Measurements from ENCODE around the gene IFITM1. TPM values are rescaled to one million over a fixed set of nuclear protein-coding genes. Genes with fewer than 3 reads are reported as not detected.

IFITM1 gene
- polyA plus RNA-seq, 1 donor, result 137 TPM

DNA sequence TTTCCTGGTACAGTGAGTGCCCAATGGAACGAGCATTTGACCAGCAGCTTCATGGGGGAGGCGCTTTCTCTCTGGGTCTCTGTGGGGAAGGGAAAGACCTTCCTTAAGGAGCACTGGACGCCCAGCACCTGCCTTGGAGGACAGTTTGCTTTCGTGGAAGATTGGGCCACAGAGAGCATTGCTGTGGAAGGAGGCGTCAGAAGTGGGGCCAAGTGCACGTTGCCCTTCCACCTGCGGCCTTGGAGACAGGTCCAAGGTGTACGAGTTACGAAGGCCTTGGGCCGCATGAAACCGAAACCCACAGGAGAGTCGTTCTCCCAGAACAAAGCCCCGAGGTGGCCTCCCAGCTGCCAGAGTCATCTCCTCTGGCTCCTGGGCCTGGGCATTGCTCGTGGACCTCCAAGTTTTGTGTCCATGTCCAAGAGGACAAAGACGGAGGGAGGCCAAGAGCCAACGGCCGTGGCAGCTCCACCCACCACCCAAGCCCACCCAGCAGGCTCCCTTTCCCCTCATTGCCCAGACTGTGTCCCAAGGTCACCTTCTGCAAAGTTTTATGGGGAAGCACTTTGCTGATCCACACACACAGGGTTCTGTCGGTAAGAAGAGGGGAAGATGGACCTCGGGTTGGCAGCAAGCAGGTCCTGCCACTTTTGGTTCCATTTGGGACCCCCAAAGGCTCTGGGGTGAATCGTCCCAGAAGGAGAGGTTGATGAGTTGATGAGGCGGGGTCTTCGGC, 41.5 kb upstream of the IFITM1 start:
- peak overlapping the region; percentile 98 for H3K27ac ChIP-seq (ENCODE audit: low read length)
- DNase-seq, result peak; percentile 86 to 93

DNA sequence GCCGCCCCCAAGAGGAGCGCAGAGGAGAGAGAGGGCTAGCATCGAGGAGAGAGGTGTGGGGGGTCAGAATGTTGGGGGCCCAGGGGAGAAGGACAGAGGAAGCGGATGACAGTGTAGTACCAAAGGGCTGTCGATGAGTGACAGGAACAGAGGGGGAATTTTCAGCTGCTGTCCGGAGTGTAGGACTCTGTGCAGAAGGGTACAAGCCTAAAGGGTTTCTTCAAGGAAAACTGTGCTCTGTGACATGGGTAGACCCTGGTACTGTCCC, 41.0 kb upstream of the IFITM1 start:
- H3K4me3 ChIP-seq (ENCODE audit: low read length), result no peak overlapping the region
- DNase-seq, result no peak
- peaks cover 7% of the 10 kb centered on the region for H3K9me3 ChIP-seq (ENCODE audit: control insufficient read depth, low read depth, low read length)
- peak overlapping the region; percentile 98 for H3K27ac ChIP-seq (ENCODE audit: low read length)
- no peaks in the 10 kb centered on the region for H3K36me3 ChIP-seq (ENCODE audit: control insufficient read depth, insufficient read depth, low read length)
- peaks cover under 1% of the 10 kb centered on the region for H3K27me3 ChIP-seq (ENCODE audit: control insufficient read depth, insufficient read depth, low read length)
- H3K4me1 ChIP-seq (ENCODE audit: control insufficient read depth, insufficient read depth, low read length), result peaks cover 44% of the 10 kb centered on the region
- WGBS (ENCODE audit: insufficient coverage, low lambda C conversion rate), result no CpG with 5 or more reads among the region's 6 CpGs

More for the DNA sequence above, 41.5 kb upstream of the IFITM1 start:
- Histone ChIP-seq H3K27me3 (ENCODE audit: control insufficient read depth, insufficient read depth, low read length) (no peaks in the 10 kb centered on the region), H3K4me1 (ENCODE audit: control insufficient read depth, insufficient read depth, low read length) (peaks cover 39% of the 10 kb centered on the region), H3K4me3 (ENCODE audit: low read length) (no peak overlapping the region), H3K9me3 (ENCODE audit: control insufficient read depth, low read depth, low read length) (peaks cover 7% of the 10 kb centered on the region), H3K36me3 (ENCODE audit: control insufficient read depth, insufficient read depth, low read length) (no peaks in the 10 kb centered on the region)
- no CpG with 5 or more reads among the region's 22 CpGs for WGBS (ENCODE audit: insufficient coverage, low lambda C conversion rate)

DNA sequence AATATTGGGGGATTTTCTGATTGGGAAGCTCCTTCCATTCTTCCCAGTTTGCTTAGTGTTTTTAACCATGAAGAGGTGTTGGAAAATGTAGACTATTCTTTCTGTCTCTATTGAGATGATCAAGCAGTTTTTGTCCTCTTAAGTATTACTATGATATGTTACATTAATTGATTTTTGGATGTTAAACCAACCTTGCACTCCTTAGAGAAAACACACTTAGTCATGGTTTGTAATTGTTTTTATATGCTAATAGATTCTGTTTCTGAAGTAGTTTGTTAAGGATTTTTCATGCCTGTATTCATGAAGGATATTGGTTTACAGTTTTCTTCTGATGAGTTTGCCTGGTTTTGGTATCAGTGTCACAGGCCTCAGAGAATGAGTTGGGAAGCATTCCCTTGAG, 37.6 kb upstream of the IFITM1 start:
- peaks cover 28% of the 10 kb centered on the region for H3K27me3 ChIP-seq (ENCODE audit: control insufficient read depth, insufficient read depth, low read length)
- DNase-seq, result no peak
- H3K27ac ChIP-seq (ENCODE audit: low read length), result peak overlapping the region; percentile 98
- peaks cover 39% of the 10 kb centered on the region for H3K4me1 ChIP-seq (ENCODE audit: control insufficient read depth, insufficient read depth, low read length)
- no peak overlapping the region for H3K4me3 ChIP-seq (ENCODE audit: low read length)
- peaks cover 8% of the 10 kb centered on the region for H3K9me3 ChIP-seq (ENCODE audit: control insufficient read depth, low read depth, low read length)
- peaks cover 5% of the 10 kb centered on the region for H3K36me3 ChIP-seq (ENCODE audit: control insufficient read depth, insufficient read depth, low read length)

DNA sequence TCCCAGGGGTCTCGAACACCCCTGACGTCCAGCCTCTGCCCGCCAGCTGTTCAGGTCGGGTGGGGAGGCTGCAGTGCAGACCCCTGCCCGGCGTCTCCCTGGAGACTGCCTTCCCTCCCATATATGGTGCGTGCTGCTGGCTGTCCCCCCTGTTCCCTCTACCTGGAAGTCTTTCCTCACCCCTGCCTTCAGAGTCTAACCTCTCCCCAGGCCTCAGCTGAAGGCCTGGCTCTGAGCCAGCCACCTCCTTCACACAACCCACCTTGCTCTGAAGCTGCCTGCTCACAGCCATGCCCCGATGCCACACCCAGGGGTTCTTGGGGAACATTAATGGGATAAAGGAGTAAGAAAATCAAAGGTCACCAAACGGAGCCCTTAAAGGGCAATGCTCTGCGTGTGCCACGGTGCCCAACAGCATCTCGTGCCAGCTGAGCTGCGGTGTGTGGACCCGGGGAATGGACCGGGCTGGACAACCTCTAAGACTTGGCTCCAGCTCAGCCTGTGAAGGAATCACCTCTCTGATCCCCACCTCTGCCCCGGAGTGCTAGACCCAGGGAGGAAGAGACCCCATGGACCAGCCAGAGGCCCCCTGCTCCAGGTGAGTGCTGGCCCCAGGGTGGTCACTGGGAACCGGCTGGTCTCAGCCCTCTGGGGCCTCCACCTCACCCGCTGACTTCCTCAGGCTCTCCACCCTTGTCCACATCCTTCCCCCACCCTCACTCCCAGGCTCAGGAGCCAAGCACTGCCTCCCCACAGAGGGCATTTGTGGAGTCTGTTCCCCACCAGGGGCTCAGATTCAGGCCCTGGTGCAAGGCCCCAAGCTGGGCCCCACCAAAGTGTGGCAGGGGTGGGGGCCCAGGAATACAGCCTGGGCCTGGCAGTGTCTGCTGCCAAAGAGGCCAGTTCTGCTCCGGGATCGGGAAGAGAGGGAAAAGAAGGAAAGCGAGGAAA, 35.6 kb upstream of the IFITM1 start, which contains the start of gene NLRP6:
TSS of gene NLRP6 (plus strand) at position 407 of the 951 bp plus-strand sequence. CDS start at position 570, 163 bp downstream.
- Histone ChIP-seq H3K27me3 (ENCODE audit: control insufficient read depth, insufficient read depth, low read length) (peaks cover 44% of the 10 kb centered on the region), H3K4me1 (ENCODE audit: control insufficient read depth, insufficient read depth, low read length) (peaks cover 23% of the 10 kb centered on the region), H3K36me3 (ENCODE audit: control insufficient read depth, insufficient read depth, low read length) (peaks cover 18% of the 10 kb centered on the region), H3K9me3 (ENCODE audit: control insufficient read depth, low read depth, low read length) (peaks cover 3% of the 10 kb centered on the region), H3K4me3 (ENCODE audit: low read length) (peak within 1 kb of the TSS; percentile 82), H3K27ac (ENCODE audit: low read length) (peak within 1 kb of the TSS; percentile 98)
- peak; percentile 84 to 91 for DNase-seq
- no CpG with 5 or more reads among the region's 21 CpGs for WGBS (ENCODE audit: insufficient coverage, low lambda C conversion rate)

DNA sequence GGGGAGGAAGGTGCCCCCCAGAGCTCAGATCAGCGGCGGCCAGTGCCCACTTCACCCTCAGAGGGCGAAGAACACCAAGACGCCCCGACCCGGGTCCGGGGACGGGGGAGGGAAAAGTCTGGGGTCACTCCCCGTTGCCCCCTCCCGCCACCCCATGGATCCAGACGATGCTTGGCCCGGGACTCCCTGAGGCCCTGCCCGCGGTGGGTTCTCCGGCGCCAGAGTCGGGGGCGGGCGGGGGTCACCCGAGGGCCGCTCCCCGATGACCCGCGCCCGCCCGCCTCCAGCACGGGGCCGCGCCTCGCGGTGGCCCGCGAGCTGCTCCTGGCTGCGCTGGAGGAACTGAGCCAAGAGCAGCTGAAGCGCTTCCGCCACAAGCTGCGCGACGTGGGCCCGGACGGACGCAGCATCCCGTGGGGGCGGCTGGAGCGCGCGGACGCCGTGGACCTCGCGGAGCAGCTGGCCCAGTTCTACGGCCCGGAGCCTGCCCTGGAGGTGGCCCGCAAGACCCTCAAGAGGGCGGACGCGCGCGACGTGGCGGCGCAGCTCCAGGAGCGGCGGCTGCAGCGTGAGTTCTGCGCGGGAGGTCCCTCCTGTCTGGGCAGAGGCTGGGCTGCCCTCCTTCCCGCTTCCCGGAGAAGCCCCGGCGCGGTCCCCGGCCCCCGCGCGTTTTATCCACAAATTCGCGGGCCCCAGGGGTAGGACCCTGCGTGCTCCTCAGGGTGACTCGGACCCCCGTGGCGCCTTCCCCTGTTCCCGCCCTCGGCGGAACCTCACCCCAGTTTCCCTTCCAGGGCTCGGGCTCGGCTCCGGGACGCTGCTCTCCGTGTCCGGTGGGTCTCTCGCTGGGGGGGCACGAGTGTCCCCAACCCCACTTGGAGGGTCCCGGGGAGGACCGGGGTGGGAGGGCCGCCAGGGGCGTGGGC, 34.5 kb upstream of the IFITM1 start:
- H3K4me3 ChIP-seq (ENCODE audit: low read length), result peak overlapping the region; percentile 82
- peaks cover 25% of the 10 kb centered on the region for H3K4me1 ChIP-seq (ENCODE audit: control insufficient read depth, insufficient read depth, low read length)
- H3K36me3 ChIP-seq (ENCODE audit: control insufficient read depth, insufficient read depth, low read length), result peaks cover 28% of the 10 kb centered on the region
- H3K9me3 ChIP-seq (ENCODE audit: control insufficient read depth, low read depth, low read length), result peaks cover 5% of the 10 kb centered on the region
- WGBS (ENCODE audit: insufficient coverage, low lambda C conversion rate), result no CpG with 5 or more reads among the region's 97 CpGs
- H3K27ac ChIP-seq (ENCODE audit: low read length), result peak overlapping the region; percentile 98
- H3K27me3 ChIP-seq (ENCODE audit: control insufficient read depth, insufficient read depth, low read length), result peaks cover 44% of the 10 kb centered on the region
- peak in 1 of 2 donors; percentile 56 for DNase-seq

DNA sequence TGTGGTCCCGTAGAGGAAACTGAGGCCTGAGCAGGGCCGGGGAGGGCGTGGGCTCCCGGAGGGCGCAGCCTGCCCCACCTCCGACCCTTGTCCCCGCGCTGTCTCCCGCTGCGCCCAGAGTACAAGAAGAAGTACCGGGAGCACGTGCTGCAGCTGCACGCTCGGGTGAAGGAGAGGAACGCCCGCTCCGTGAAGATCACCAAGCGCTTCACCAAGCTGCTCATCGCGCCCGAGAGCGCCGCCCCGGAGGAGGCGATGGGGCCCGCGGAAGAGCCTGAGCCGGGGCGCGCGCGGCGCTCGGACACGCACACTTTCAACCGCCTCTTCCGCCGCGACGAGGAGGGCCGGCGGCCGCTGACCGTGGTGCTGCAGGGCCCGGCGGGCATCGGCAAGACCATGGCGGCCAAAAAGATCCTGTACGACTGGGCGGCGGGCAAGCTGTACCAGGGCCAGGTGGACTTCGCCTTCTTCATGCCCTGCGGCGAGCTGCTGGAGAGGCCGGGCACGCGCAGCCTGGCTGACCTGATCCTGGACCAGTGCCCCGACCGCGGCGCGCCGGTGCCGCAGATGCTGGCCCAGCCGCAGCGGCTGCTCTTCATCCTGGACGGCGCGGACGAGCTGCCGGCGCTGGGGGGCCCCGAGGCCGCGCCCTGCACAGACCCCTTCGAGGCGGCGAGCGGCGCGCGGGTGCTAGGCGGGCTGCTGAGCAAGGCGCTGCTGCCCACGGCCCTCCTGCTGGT, 33.7 kb upstream of the IFITM1 start:
- H3K27ac ChIP-seq (ENCODE audit: low read length), result peak overlapping the region; percentile 98
- WGBS (ENCODE audit: insufficient coverage, low lambda C conversion rate), result no CpG with 5 or more reads among the region's 85 CpGs
- peak overlapping the region; percentile 82 for H3K4me3 ChIP-seq (ENCODE audit: low read length)
- peaks cover 44% of the 10 kb centered on the region for H3K27me3 ChIP-seq (ENCODE audit: control insufficient read depth, insufficient read depth, low read length)
- H3K9me3 ChIP-seq (ENCODE audit: control insufficient read depth, low read depth, low read length), result peaks cover 8% of the 10 kb centered on the region
- H3K4me1 ChIP-seq (ENCODE audit: control insufficient read depth, insufficient read depth, low read length), result peaks cover 23% of the 10 kb centered on the region
- DNase-seq, result peak; percentile 81 to 91
- H3K36me3 ChIP-seq (ENCODE audit: control insufficient read depth, insufficient read depth, low read length), result peaks cover 31% of the 10 kb centered on the region

DNA sequence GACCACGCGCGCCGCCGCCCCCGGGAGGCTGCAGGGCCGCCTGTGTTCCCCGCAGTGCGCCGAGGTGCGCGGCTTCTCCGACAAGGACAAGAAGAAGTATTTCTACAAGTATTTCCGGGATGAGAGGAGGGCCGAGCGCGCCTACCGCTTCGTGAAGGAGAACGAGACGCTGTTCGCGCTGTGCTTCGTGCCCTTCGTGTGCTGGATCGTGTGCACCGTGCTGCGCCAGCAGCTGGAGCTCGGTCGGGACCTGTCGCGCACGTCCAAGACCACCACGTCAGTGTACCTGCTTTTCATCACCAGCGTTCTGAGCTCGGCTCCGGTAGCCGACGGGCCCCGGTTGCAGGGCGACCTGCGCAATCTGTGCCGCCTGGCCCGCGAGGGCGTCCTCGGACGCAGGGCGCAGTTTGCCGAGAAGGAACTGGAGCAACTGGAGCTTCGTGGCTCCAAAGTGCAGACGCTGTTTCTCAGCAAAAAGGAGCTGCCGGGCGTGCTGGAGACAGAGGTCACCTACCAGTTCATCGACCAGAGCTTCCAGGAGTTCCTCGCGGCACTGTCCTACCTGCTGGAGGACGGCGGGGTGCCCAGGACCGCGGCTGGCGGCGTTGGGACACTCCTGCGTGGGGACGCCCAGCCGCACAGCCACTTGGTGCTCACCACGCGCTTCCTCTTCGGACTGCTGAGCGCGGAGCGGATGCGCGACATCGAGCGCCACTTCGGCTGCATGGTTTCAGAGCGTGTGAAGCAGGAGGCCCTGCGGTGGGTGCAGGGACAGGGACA, 32.9 kb upstream of the IFITM1 start:
- DNase-seq, result peak in 1 of 2 donors; percentile 57
- peaks cover 44% of the 10 kb centered on the region for H3K27me3 ChIP-seq (ENCODE audit: control insufficient read depth, insufficient read depth, low read length)
- peaks cover 36% of the 10 kb centered on the region for H3K36me3 ChIP-seq (ENCODE audit: control insufficient read depth, insufficient read depth, low read length)
- WGBS (ENCODE audit: insufficient coverage, low lambda C conversion rate), result no CpG with 5 or more reads among the region's 79 CpGs
- peak overlapping the region; percentile 47 for H3K27ac ChIP-seq (ENCODE audit: low read length)
- peaks cover 27% of the 10 kb centered on the region for H3K4me1 ChIP-seq (ENCODE audit: control insufficient read depth, insufficient read depth, low read length)
- H3K9me3 ChIP-seq (ENCODE audit: control insufficient read depth, low read depth, low read length), result peaks cover 8% of the 10 kb centered on the region
- peak overlapping the region; percentile 61 for H3K4me3 ChIP-seq (ENCODE audit: low read length)

DNA sequence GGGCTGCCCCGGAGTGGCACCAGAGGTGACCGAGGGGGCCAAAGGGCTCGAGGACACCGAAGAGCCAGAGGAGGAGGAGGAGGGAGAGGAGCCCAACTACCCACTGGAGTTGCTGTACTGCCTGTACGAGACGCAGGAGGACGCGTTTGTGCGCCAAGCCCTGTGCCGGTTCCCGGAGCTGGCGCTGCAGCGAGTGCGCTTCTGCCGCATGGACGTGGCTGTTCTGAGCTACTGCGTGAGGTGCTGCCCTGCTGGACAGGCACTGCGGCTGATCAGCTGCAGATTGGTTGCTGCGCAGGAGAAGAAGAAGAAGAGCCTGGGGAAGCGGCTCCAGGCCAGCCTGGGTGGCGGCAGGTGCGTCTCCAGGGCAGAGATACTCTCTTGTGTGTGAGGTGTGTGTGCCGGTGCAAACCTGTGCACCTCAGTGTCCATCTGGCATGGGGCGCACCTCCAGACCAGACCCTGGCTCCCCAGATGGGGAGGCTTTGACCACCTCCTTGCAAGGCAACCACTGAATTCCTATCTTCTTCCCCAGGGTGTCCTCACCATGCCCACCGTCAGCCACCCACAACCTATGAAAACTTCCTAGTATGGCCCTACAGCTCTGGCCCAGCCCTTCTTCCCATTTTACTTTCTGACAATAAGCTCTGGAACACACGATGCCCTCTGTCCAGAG, 32.2 kb upstream of the IFITM1 start:
- Histone ChIP-seq H3K4me3 (ENCODE audit: low read length) (peak overlapping the region; percentile 61), H3K4me1 (ENCODE audit: control insufficient read depth, insufficient read depth, low read length) (peaks cover 27% of the 10 kb centered on the region), H3K27ac (ENCODE audit: low read length) (peak overlapping the region; percentile 73), H3K27me3 (ENCODE audit: control insufficient read depth, insufficient read depth, low read length) (peaks cover 44% of the 10 kb centered on the region), H3K36me3 (ENCODE audit: control insufficient read depth, insufficient read depth, low read length) (peaks cover 39% of the 10 kb centered on the region), H3K9me3 (ENCODE audit: control insufficient read depth, low read depth, low read length) (peaks cover 8% of the 10 kb centered on the region)
- peak in 1 of 2 donors; percentile 36 for DNase-seq
- no CpG with 5 or more reads among the region's 26 CpGs for WGBS (ENCODE audit: insufficient coverage, low lambda C conversion rate)
